Bronchial epithelial cell (primary cell): ENCODE data around the gene HEATR3. TPM values are rescaled to one million over a fixed set of nuclear protein-coding genes. Genes with fewer than 3 reads are reported as not detected.

Experiments used
- DNase-seq: peaks from one replicate; pipeline ENCODE4 v3.0.0-alpha.2; 2010; ENCODE audit warnings: low read depth
- FAIRE-seq: peaks from 2 replicates; lab custom pipeline; 2011; peaks lifted over from hg19 to GRCh38; lab: Jason Lieb, UNC
- H3K27me3 ChIP-seq: 2 replicates; pipeline ENCODE4 v1.5.1; 2011; ENCODE audit warnings: low read length; ENCODE audit not compliant: control insufficient read depth, insufficient read depth
- H3K36me3 ChIP-seq: 2 replicates; pipeline ENCODE4 v1.5.1; 2011; ENCODE audit warnings: low read length; ENCODE audit not compliant: control insufficient read depth, insufficient read depth
- H3K4me3 ChIP-seq: 2 replicates; pipeline ENCODE4 v1.5.1; 2011; ENCODE audit warnings: mild to moderate bottlenecking, low read depth, low read length, control low read depth
- CTCF ChIP-seq: IDR thresholded peaks from 2 replicates; pipeline ENCODE4 v1.5.1; 2011; ENCODE audit warnings: mild to moderate bottlenecking, moderate library complexity, low read length, control low read depth, inconsistent platforms; ENCODE audit not compliant: insufficient read depth, severe bottlenecking
- total RNA-seq: library from RNA; depleted of rRNA; stranded (reverse); fragments of >200 nt; gene quantifications from 2 replicates; pipeline ENCODE4 v1.2.1, GENCODE V29; 2014

HEATR3 gene
- 14.8 and 16.1 TPM in 2 replicates for total RNA-seq

GRCh38 chr16:50065624-50066481 is at the start of gene HEATR3:
HEATR3 (plus strand) TSS chr16:50065970; CDS start chr16:50066132, 162 bp downstream.
- FAIRE-seq: no peak
- Histone ChIP-seq H3K27me3 (no peaks in the 10 kb centered on the region), H3K36me3 (peaks cover 2% of the 10 kb centered on the region), H3K4me3 (peak within 1 kb of the TSS; percentile 67)
- peak; percentile 71 for DNase-seq
- no peak for TF ChIP-seq CTCF

GRCh38 chr16:50017553-50017952 is 48.2 kb upstream of the HEATR3 start:
- no peak for TF ChIP-seq CTCF
- Histone ChIP-seq H3K36me3 (no peaks in the 10 kb centered on the region), H3K27me3 (no peaks in the 10 kb centered on the region), H3K4me3 (no peak overlapping the region)
- DNase-seq (no peak), FAIRE-seq (no peak)

GRCh38 chr16:50021544-50021943 is 44.2 kb upstream of the HEATR3 start:
- DNase-seq (no peak), FAIRE-seq (no peak)
- Histone ChIP-seq H3K36me3 (no peaks in the 10 kb centered on the region), H3K4me3 (no peak overlapping the region), H3K27me3 (no peaks in the 10 kb centered on the region)
- no peak for TF ChIP-seq CTCF

- FAIRE-seq: no peak
These were observed 42.1 kb upstream of the HEATR3 start for GRCh38 chr16:50023641-50024040.

GRCh38 chr16:50024207-50024606 is 41.6 kb upstream of the HEATR3 start:
- FAIRE-seq (no peak), DNase-seq (no peak)
- no peaks in the 10 kb centered on the region for H3K27me3 ChIP-seq
- no peaks in the 10 kb centered on the region for H3K36me3 ChIP-seq
- no peak overlapping the region for H3K4me3 ChIP-seq
- TF ChIP-seq CTCF: no peak

More at GRCh38 chr16:50023641-50024040, 42.1 kb upstream of the HEATR3 start:
- no peak for DNase-seq
- Histone ChIP-seq H3K36me3 (no peaks in the 10 kb centered on the region), H3K27me3 (no peaks in the 10 kb centered on the region), H3K4me3 (no peak overlapping the region)
- TF ChIP-seq CTCF: no peak
